ENCODE data around the gene RARB. TPM values are rescaled to one million over a fixed set of nuclear protein-coding genes. Genes with fewer than 3 reads are reported as not detected.

Gene RARB
- total and polyA plus RNA-seq, 2 donors (not counting 3 experiments of a cell fraction or from before 2014, with no cell fraction given) = 15.3 to 23.4 TPM

DNA sequence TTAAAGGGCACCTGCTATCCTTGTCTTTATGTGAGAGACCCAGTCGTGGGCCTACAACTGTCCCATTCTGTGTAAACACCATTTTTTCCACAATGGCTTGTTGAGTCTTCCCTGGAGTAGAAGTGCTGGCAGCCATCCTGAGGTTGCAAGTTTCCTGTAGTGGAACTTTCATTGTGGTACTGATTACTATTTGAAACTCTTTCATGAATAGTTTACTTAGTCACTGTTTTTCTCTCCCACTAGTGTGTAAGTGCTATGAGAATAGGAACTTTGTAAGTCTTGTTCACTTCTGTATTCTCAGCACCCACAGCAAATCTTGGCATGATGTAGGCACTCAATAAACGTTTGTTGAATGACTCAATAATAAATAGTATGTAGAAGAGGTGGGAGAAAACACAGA, 48.6 kb downstream of the RARB start:
- no peaks in the 10 kb centered on the region for H3K9me3 ChIP-seq (replicated peaks; ENCODE audit: control insufficient read depth, insufficient read depth, low read length)
- DNase-seq (ENCODE audit: low read depth, low spot score) (peak; percentile 90), FAIRE-seq (no peak)
- H3K4me1 ChIP-seq (ENCODE audit: control insufficient read depth, extremely low read depth, insufficient read depth, low read length) = peaks cover 36% of the 10 kb centered on the region
- POLR2A ChIA-PET = no interaction called here
- dilution Hi-C loops (cut with MboI; ENCODE audit: extremely low pct_ligation_motif_present, low sequenced_read_pairs) (no loop called here), intact Hi-C loops (cut with micrococcal nuclease) (no loop called here)
- H2AFZ ChIP-seq (ENCODE audit: low read depth, low read length) = no peak overlapping the region
- H4K20me1 ChIP-seq (replicated peaks; ENCODE audit: control insufficient read depth, extremely low read depth, insufficient read depth, low read length) = no peaks in the 10 kb centered on the region
- H3K79me2 ChIP-seq (ENCODE audit: control insufficient read depth, insufficient read depth, low read length) = peaks cover 22% of the 10 kb centered on the region
- CTCF ChIA-PET = no interaction called here
- H3K36me3 ChIP-seq (ENCODE audit: control insufficient read depth in 2 of 2, extremely low read depth in 1 of 2, insufficient read depth in 2 of 2, low read length in 2 of 2) = no peaks in the 10 kb centered on the region
- H3K27me3 ChIP-seq (ENCODE audit: control insufficient read depth in 2 of 2, insufficient read depth in 2 of 2, low read length in 2 of 2) = no peaks in the 10 kb centered on the region
- H3K27ac ChIP-seq (ENCODE audit: insufficient read depth, low read depth, low read length) = peak overlapping the region; percentile 14
- TF ChIP-seq, protein P1, sequence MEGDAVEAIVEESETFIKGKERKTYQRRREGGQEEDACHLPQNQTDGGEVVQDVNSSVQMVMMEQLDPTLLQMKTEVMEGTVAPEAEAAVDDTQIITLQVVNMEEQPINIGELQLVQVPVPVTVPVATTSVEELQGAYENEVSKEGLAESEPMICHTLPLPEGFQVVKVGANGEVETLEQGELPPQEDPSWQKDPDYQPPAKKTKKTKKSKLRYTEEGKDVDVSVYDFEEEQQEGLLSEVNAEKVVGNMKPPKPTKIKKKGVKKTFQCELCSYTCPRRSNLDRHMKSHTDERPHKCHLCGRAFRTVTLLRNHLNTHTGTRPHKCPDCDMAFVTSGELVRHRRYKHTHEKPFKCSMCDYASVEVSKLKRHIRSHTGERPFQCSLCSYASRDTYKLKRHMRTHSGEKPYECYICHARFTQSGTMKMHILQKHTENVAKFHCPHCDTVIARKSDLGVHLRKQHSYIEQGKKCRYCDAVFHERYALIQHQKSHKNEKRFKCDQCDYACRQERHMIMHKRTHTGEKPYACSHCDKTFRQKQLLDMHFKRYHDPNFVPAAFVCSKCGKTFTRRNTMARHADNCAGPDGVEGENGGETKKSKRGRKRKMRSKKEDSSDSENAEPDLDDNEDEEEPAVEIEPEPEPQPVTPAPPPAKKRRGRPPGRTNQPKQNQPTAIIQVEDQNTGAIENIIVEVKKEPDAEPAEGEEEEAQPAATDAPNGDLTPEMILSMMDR (IDR thresholded peaks at IDR 0.05; ENCODE audit: extremely low read depth in 1 of 2, insufficient read depth in 1 of 2, low read depth in 1 of 2, low read length in 2 of 2) = no peak
- TF ChIP-seq GATA2 (IDR thresholded peaks at IDR 0.05; ENCODE audit: insufficient read depth, insufficient read length, low read depth, low read length) (no peak), POLR2A (IDR thresholded peaks at IDR 0.05; ENCODE audit: low read depth, low read length) (no peak), JUN (IDR thresholded peaks at IDR 0.05; ENCODE audit: borderline replicate concordance, insufficient read depth, insufficient read length, low read depth) (no peak), FOS (IDR thresholded peaks at IDR 0.05; ENCODE audit: borderline replicate concordance, insufficient read depth, low read length) (no peak), POLR2AphosphoS5 (IDR thresholded peaks at IDR 0.05; ENCODE audit: insufficient read depth, low read depth, low read length) (no peak), MYC (IDR thresholded peaks at IDR 0.05; ENCODE audit: low read depth, low read length) (no peak), EZH2 (IDR thresholded peaks at IDR 0.05; ENCODE audit: borderline replicate concordance, low read depth, low read length, severe bottlenecking) (no peak)
- TF ChIP-seq, protein P2, sequence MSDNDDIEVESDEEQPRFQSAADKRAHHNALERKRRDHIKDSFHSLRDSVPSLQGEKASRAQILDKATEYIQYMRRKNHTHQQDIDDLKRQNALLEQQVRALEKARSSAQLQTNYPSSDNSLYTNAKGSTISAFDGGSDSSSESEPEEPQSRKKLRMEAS (IDR thresholded peaks at IDR 0.05; ENCODE audit: insufficient read depth, insufficient read length) = no peak
- BruUV-seq (replicated peaks) = no TSS peak
- no peak overlapping the region for H3K4me3 ChIP-seq (replicated peaks in 1 of 3; ENCODE audit: insufficient read depth in 1 of 3, low read depth in 1 of 3, low read length in 3 of 3)
- H3K9ac ChIP-seq (replicated peaks; ENCODE audit: extremely low read depth, insufficient read depth, low read length) = no peak overlapping the region
- no peak overlapping the region for H3K4me2 ChIP-seq (ENCODE audit: insufficient read depth, low read length)
- no peaks in the 10 kb centered on the region for H3K9me1 ChIP-seq (replicated peaks; ENCODE audit: control insufficient read depth, extremely low read depth, insufficient read depth, low read length)
